Measurements from ENCODE around the gene BAIAP2L1. TPM values are rescaled to one million over a fixed set of nuclear protein-coding genes. Genes with fewer than 3 reads are reported as not detected.

BAIAP2L1 gene
- total and polyA plus RNA-seq, 7 experiments from 2014 or later = 0.32 to 2.0 (median 0.56) TPM

- intact Hi-C loops (cut with micrococcal nuclease) = no loop called here
- no peak for ATAC-seq
- CTCF ChIA-PET = interaction anchor here (0.6 kb wide), 1 partner anchor 643 kb away, joined by 3 read pairs; no protein-coding TSS in a partner anchor
These were observed 4.0 kb upstream of the BAIAP2L1 start for GRCh38 chr7:98404840-98405239.

GRCh38 chr7:98399890-98400541 is 874 bp downstream of the BAIAP2L1 start:
- Histone ChIP-seq H3K36me3 (ENCODE audit: control insufficient read depth in 2 of 3, insufficient read depth in 3 of 3, low read length in 3 of 3) (no peaks in the 10 kb centered on the region), H3K4me3 (ENCODE audit: low read length) (no peak overlapping the region), H3K27ac (ENCODE audit: low read depth, low read length) (no peak overlapping the region), H3K4me1 (ENCODE audit: control insufficient read depth in 2 of 2, insufficient read depth in 2 of 2, low read length in 2 of 2) (peaks cover 0 to 5% of the 10 kb centered on the region in 2 donors), H3K27me3 (ENCODE audit: control insufficient read depth in 2 of 2, insufficient read depth in 2 of 2, low read length in 2 of 2) (no peaks in the 10 kb centered on the region), H3K9me3 (ENCODE audit: control insufficient read depth in 2 of 3, low read length in 3 of 3) (no peaks in the 10 kb centered on the region)
- ChIA-PET POLR2A (no interaction called here), CTCF (no interaction called here)
- peak overlapping the region; percentile 13 to 81 (median 54) for H3K4me3 Mint-ChIP-seq
- peak overlapping the region in 2 of 9 donors; percentile 70 to 75 for H3K27ac Mint-ChIP-seq
- intact Hi-C loops (cut with micrococcal nuclease) = loop anchor here (2.0 kb wide), 3 partner anchors 119 to 197 kb away; partner anchors contain the start of gene BRI3 (in 1 of the 2)
- ATAC-seq (no peak), DNase-seq (peak in 1 of 9 donors; percentile 9)
- peaks cover 0 to 14% (median 6%) of the 10 kb centered on the region in 7 donors for H3K4me1 Mint-ChIP-seq
- no peaks in the 10 kb centered on the region for H3K9me3 Mint-ChIP-seq
- H3K36me3 Mint-ChIP-seq = no peaks in the 10 kb centered on the region
- H3K27me3 Mint-ChIP-seq = peaks cover 0 to 23% (median 9%) of the 10 kb centered on the region in 5 donors

More at GRCh38 chr7:98404840-98405239, 4.0 kb upstream of the BAIAP2L1 start:
- Histone ChIP-seq H3K4me3 (ENCODE audit: low read length) (no peak overlapping the region), H3K27me3 (ENCODE audit: control insufficient read depth in 2 of 2, insufficient read depth in 2 of 2, low read length in 2 of 2) (no peaks in the 10 kb centered on the region), H3K9me3 (ENCODE audit: control insufficient read depth in 2 of 3, low read length in 3 of 3) (no peaks in the 10 kb centered on the region), H3K27ac (ENCODE audit: low read depth, low read length) (no peak overlapping the region), H3K4me1 (ENCODE audit: control insufficient read depth in 2 of 2, insufficient read depth in 2 of 2, low read length in 2 of 2) (peaks cover 0 to 5% of the 10 kb centered on the region in 2 donors), H3K36me3 (ENCODE audit: control insufficient read depth in 2 of 3, insufficient read depth in 3 of 3, low read length in 3 of 3) (no peaks in the 10 kb centered on the region)
- DNase-seq = no peak
- no peak overlapping the region for H3K27ac Mint-ChIP-seq
- no peaks in the 10 kb centered on the region for H3K9me3 Mint-ChIP-seq
- POLR2A ChIA-PET = no interaction called here
- no peaks in the 10 kb centered on the region for H3K36me3 Mint-ChIP-seq
- no peak overlapping the region for H3K4me3 Mint-ChIP-seq
- H3K4me1 Mint-ChIP-seq = peaks cover 0 to 5% (median 4%) of the 10 kb centered on the region in 7 donors
- peaks cover 0 to 4% (median 0%) of the 10 kb centered on the region in 5 donors for H3K27me3 Mint-ChIP-seq

GRCh38 chr7:98399462-98399861 is 1.4 kb downstream of the BAIAP2L1 start:
- intact Hi-C loops (cut with micrococcal nuclease) = no loop called here
- peaks cover 0 to 5% of the 10 kb centered on the region in 2 donors for H3K4me1 ChIP-seq (ENCODE audit: control insufficient read depth in 2 of 2, insufficient read depth in 2 of 2, low read length in 2 of 2)
- H3K4me3 Mint-ChIP-seq = peak overlapping the region; percentile 13 to 81 (median 54)
- H3K27me3 ChIP-seq (ENCODE audit: control insufficient read depth in 2 of 2, insufficient read depth in 2 of 2, low read length in 2 of 2) = no peaks in the 10 kb centered on the region
- DNase-seq = no peak
- ChIA-PET CTCF (no interaction called here), POLR2A (no interaction called here)
- no peak overlapping the region for H3K4me3 ChIP-seq (ENCODE audit: low read length)
- H3K9me3 Mint-ChIP-seq = no peaks in the 10 kb centered on the region
- H3K27ac ChIP-seq (ENCODE audit: low read depth, low read length) = no peak overlapping the region
- H3K27me3 Mint-ChIP-seq = peaks cover 0 to 23% (median 9%) of the 10 kb centered on the region in 5 donors
- no peaks in the 10 kb centered on the region for H3K36me3 Mint-ChIP-seq
- H3K36me3 ChIP-seq (ENCODE audit: control insufficient read depth in 2 of 3, insufficient read depth in 3 of 3, low read length in 3 of 3) = no peaks in the 10 kb centered on the region
- H3K27ac Mint-ChIP-seq = peak overlapping the region in 2 of 9 donors; percentile 70 to 75
- ATAC-seq = no peak
- peaks cover 0 to 14% (median 6%) of the 10 kb centered on the region in 7 donors for H3K4me1 Mint-ChIP-seq
- no peaks in the 10 kb centered on the region for H3K9me3 ChIP-seq (ENCODE audit: control insufficient read depth in 2 of 3, low read length in 3 of 3)

GRCh38 chr7:98398567-98399372 is 2.1 kb downstream of the BAIAP2L1 start:
- peaks cover 0 to 14% (median 6%) of the 10 kb centered on the region in 7 donors for H3K4me1 Mint-ChIP-seq
- Histone ChIP-seq H3K36me3 (ENCODE audit: control insufficient read depth in 2 of 3, insufficient read depth in 3 of 3, low read length in 3 of 3) (no peaks in the 10 kb centered on the region), H3K27me3 (ENCODE audit: control insufficient read depth in 2 of 2, insufficient read depth in 2 of 2, low read length in 2 of 2) (no peaks in the 10 kb centered on the region), H3K4me1 (ENCODE audit: control insufficient read depth in 2 of 2, insufficient read depth in 2 of 2, low read length in 2 of 2) (peaks cover 0 to 5% of the 10 kb centered on the region in 2 donors), H3K4me3 (ENCODE audit: low read length) (no peak overlapping the region), H3K27ac (ENCODE audit: low read depth, low read length) (no peak overlapping the region), H3K9me3 (ENCODE audit: control insufficient read depth in 2 of 3, low read length in 3 of 3) (no peaks in the 10 kb centered on the region)
- intact Hi-C loops (cut with micrococcal nuclease) = no loop called here
- ChIA-PET CTCF (interaction anchor here (0.5 to 0.6 kb wide), 2 partner anchors 30 to 86 kb away, joined by 3 to 4 read pairs; no protein-coding TSS in a partner anchor), POLR2A (no interaction called here)
- ATAC-seq (no peak), DNase-seq (no peak)
- H3K27ac Mint-ChIP-seq = no peak overlapping the region
- H3K4me3 Mint-ChIP-seq = peak overlapping the region in 5 of 10 donors; percentile 43 to 81 (median 53)
- no peaks in the 10 kb centered on the region for H3K36me3 Mint-ChIP-seq
- H3K27me3 Mint-ChIP-seq = peaks cover 0 to 23% (median 9%) of the 10 kb centered on the region in 5 donors
- no peaks in the 10 kb centered on the region for H3K9me3 Mint-ChIP-seq

- ATAC-seq (no peak), DNase-seq (no peak)
- no peaks in the 10 kb centered on the region for H3K9me3 ChIP-seq (ENCODE audit: control insufficient read depth in 2 of 3, low read length in 3 of 3)
- CTCF ChIA-PET = no interaction called here
- no peaks in the 10 kb centered on the region for H3K36me3 ChIP-seq (ENCODE audit: control insufficient read depth in 2 of 3, insufficient read depth in 3 of 3, low read length in 3 of 3)
- H3K27me3 ChIP-seq (ENCODE audit: control insufficient read depth in 2 of 2, insufficient read depth in 2 of 2, low read length in 2 of 2) = no peaks in the 10 kb centered on the region
- H3K27ac ChIP-seq (ENCODE audit: low read depth, low read length) = no peak overlapping the region
- Mint-ChIP-seq H3K4me3 (no peak overlapping the region), H3K4me1 (peaks cover 0 to 14% (median 6%) of the 10 kb centered on the region in 7 donors), H3K9me3 (no peaks in the 10 kb centered on the region), H3K27me3 (peaks cover 0 to 21% (median 9%) of the 10 kb centered on the region in 5 donors), H3K36me3 (no peaks in the 10 kb centered on the region), H3K27ac (no peak overlapping the region)
- peaks cover 0 to 5% of the 10 kb centered on the region in 2 donors for H3K4me1 ChIP-seq (ENCODE audit: control insufficient read depth in 2 of 2, insufficient read depth in 2 of 2, low read length in 2 of 2)
- POLR2A ChIA-PET = no interaction called here
- intact Hi-C loops (cut with micrococcal nuclease) = no loop called here
- H3K4me3 ChIP-seq (ENCODE audit: low read length) = no peak overlapping the region
These were observed 4.1 kb downstream of the BAIAP2L1 start for GRCh38 chr7:98396768-98397167.

- H3K4me1 Mint-ChIP-seq = peaks cover 0 to 10% (median 5%) of the 10 kb centered on the region in 7 donors
- H3K9me3 Mint-ChIP-seq = no peaks in the 10 kb centered on the region
- ATAC-seq = no peak
- no peak overlapping the region for H3K27ac Mint-ChIP-seq
- ChIA-PET POLR2A (no interaction called here), CTCF (no interaction called here)
- DNase-seq = no peak
- no peaks in the 10 kb centered on the region for H3K36me3 Mint-ChIP-seq
- H3K27ac ChIP-seq (ENCODE audit: low read depth, low read length) = no peak overlapping the region
- H3K4me3 ChIP-seq (ENCODE audit: low read length) = no peak overlapping the region
- no peaks in the 10 kb centered on the region for H3K36me3 ChIP-seq (ENCODE audit: control insufficient read depth in 2 of 3, insufficient read depth in 3 of 3, low read length in 3 of 3)
- H3K4me3 Mint-ChIP-seq = no peak overlapping the region
- intact Hi-C loops (cut with micrococcal nuclease) = no loop called here
- H3K27me3 ChIP-seq (ENCODE audit: control insufficient read depth in 2 of 2, insufficient read depth in 2 of 2, low read length in 2 of 2) = no peaks in the 10 kb centered on the region
- no peaks in the 10 kb centered on the region for H3K9me3 ChIP-seq (ENCODE audit: control insufficient read depth in 2 of 3, low read length in 3 of 3)
- peaks cover 0 to 21% (median 9%) of the 10 kb centered on the region in 5 donors for H3K27me3 Mint-ChIP-seq
- no peaks in the 10 kb centered on the region for H3K4me1 ChIP-seq (ENCODE audit: control insufficient read depth in 2 of 2, insufficient read depth in 2 of 2, low read length in 2 of 2)
These were observed 4.9 kb downstream of the BAIAP2L1 start for GRCh38 chr7:98395951-98396350.

All from naive thymus-derived CD4-positive, alpha-beta T cell (primary cell).